IPS DF 4.7 (cell line): Measurements from ENCODE around the gene TAS2R8.
"Not testable (repeated sequence)": the region's sequence is repeated elsewhere in the genome, so short reads cannot be mapped to it uniquely, and the experiment has no call there.

Source experiments
- DNase-seq: peaks from one replicate; pipeline ENCODE4 v3.0.0-alpha.2; 2013; ENCODE audit warnings: low spot score; ENCODE audit errors: extremely low read depth

TAS2R8 gene, protein sequence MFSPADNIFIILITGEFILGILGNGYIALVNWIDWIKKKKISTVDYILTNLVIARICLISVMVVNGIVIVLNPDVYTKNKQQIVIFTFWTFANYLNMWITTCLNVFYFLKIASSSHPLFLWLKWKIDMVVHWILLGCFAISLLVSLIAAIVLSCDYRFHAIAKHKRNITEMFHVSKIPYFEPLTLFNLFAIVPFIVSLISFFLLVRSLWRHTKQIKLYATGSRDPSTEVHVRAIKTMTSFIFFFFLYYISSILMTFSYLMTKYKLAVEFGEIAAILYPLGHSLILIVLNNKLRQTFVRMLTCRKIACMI

DNA sequence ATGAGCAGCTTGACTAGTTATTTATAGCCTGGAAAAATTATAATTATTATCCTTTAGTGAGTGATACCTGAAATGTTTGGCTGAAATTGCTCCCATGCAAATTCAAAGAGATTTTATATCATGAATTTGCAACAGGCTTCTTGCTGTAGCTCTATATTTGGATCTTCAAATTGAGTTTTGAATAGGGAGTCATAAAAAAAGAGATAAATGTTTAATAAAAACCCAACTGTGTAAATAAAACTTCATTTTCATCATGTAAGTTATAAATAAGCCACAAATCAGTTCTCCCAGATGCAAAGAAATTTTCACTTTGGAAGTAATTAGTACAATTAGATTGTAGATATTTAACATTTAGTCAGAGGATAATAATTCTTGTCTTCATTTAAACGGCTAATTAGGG lies at the start of gene TAS2R8:
TSS of gene TAS2R8 (minus strand) at position 101 of the 400 bp plus-strand sequence. CDS start 306 bp downstream, outside the sequence.
- no peak for DNase-seq

DNA sequence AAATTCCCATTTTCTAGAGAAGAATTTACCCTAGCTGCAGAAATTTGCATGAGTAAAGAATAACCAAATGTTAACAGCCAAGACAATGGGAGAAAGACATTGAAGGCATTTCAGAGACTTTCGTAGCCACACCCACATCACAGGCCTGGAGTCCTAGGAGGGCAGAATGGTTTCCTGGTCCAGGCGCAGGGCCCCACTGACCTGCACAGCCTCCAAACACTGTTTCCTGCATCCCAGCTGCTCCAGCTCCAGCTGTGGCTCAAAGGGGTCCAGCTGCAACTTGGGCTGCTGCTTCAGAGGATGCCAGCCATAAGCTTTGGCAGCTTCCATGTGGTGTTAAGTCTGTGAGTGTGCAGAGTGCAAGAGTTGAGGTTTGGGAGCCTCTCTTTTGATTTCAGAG lies 48.7 kb upstream of the TAS2R8 start:
- no peak for DNase-seq

DNA sequence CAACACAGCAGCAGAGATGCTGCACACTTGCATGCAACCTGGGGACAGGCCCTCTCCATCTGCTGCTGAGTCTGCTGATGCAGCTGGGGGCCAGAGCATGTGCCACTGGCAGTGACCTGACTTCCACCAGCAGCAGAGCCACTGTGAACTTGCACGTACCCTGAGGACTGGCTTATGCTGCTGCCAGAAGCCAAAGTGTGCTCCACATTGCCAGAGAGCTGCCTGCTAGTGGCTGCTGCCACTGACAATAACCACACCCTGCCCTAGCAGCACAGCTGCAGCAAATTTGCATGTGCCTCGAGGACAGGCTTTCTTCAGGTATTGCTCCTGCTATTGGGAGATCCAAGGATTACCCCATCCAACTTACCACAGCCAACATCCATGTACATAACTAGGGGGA lies 46.7 kb upstream of the TAS2R8 start:
- DNase-seq = no peak

DNA sequence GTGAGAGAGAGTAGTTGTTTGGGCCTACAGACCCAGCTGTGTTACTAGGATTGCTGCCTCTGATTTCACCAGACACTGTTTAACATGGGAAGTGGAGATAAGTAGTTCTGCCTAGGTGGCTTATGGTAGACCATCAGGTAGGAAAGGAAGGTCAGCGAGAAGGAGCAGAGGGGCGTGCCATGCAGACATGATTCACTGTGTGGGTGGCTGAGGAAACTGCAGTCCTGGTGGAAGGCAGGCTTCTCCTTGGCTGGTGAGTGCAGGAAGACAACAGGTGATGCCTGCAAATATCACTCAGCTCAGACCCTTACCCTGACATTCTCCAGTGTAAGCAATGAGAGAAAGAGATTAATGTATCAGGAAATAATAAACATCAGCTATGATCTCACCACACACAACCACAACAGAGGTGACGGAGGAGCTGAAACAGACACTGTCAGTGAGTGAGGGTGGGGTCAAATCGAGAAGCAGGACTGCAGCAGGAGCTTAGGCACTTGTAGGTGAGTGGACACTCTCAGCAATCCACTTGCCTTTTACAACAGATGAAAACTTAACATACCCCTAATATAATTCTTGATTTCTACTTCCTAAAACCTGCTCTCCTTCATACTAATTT lies 44.3 kb upstream of the TAS2R8 start:
- no peak for DNase-seq

DNA sequence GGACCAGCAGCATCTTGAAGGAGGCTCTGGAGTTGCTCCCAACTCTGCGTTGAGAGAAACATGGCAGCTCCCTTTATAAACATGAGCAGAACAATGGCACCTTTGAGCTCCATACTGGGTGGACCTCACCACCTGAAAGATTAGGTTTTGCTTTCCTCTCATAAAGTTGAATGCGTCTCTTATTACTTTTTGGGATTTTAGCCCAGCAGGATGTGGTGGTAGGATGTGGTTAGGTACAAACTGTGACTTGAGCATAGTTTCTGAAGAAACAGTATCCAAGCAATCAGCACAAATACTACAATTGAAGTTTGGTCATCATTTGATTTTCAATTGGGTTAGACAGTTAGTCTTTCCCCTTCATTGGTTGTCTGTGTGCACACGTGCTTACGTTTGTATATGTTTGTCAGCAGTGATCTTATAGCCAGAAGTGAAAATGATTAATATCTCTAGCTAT lies 42.4 kb upstream of the TAS2R8 start, which contains the start of gene PRR4:
TSS of gene PRR4 (minus strand) at position 51 of the 454 bp plus-strand sequence. CDS start at position 13, 38 bp downstream.
- DNase-seq = no peak

DNA sequence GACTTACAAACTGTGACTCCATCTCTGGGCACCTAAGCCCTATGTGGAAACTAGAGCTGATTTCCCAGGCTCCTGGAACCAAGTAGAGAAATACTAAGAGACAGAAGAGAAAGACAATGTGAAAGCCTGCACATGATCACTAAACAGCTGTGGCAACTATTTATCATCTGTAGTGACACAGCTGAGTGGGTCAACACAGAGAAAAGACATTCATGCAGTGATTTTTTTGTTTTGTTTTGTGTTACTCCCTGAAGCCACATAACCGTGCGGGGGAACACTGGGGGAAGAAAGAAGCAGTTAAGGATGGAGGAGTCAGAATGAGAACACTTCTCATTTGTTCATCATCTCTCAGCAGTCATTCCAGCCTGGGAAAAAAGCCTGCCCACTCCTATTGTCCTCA lies 40.7 kb upstream of the TAS2R8 start:
- no peak for DNase-seq

DNA sequence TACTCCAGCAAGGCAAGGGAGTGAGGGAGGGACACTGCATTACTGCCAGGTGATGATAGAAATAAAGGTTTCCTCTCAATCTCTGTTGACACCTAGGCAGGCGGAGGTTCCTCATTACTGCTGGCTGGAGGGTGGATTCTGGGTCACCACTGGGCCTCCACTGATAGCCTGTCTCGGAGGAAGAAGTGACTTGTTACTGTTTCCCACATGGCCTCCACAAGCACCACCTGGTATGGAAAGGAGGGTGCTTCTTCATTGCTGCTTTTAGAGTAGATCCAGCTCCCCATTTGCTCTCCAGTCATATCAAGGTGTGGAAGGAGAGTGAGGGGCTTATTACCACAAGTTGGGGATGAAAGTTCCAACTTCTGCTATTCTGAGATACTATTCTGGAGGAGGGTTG lies 35.8 kb upstream of the TAS2R8 start:
- no peak for DNase-seq

DNA sequence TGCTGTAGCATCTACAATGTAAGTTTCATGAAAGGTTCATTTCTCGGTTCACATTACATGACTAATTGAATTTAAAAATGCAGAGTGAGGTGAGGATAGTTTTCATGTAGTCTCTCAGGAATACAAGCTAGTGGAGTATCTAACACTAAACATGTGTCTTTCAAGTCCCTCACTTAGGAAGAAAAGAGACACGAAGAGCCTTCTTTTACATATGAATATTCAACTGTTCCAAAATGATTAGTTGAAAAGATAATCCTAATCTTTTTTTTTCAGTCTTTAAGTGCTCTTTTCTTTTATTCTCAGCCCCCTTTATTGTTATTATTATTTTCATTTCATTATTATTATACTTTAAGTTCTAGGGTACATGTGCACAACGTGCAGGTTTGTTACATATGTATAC lies 31.4 kb upstream of the TAS2R8 start:
- DNase-seq = no peak

DNA sequence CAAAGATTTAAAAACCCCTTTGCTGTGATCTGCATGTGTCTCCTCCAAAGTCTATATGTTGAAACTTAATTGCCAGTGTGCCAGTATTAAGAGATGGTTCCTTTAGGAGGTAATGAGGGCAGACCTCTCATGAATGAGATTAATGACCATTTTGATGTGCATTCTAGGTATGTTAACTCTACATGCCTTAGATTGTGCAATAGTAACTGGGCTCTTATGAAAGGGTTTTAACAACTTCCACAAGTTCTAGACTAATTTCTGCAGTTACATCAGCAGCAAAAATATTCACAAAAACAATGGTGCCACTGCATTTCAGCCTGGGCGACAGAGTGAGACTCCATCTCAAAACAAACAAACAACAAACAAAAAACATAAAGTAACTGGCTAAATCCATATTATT lies 22.9 kb upstream of the TAS2R8 start:
- no peak for DNase-seq

DNA sequence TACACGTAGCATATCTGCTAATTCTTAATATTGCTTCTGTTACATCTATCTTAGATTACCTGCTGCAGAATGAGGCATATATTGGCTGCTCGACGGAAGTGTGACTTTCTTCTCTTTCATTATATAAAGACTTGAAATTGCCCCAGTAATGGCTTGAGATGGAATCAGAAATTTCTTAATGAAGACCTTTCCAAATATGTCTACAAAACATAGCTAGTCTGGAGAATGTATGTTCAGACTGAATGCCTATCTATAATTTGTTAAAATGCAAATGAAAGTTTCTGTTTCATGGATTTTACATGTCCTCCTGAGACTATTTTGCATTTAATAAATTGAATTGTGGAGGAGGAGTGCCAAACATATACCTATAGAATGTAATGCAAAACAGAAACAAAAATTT lies 19.2 kb upstream of the TAS2R8 start, which contains the start of gene TAS2R10:
TSS of gene TAS2R10 (minus strand) at position 101 of the 400 bp plus-strand sequence. CDS start at position 12, 89 bp downstream.
- no peak for DNase-seq

DNA sequence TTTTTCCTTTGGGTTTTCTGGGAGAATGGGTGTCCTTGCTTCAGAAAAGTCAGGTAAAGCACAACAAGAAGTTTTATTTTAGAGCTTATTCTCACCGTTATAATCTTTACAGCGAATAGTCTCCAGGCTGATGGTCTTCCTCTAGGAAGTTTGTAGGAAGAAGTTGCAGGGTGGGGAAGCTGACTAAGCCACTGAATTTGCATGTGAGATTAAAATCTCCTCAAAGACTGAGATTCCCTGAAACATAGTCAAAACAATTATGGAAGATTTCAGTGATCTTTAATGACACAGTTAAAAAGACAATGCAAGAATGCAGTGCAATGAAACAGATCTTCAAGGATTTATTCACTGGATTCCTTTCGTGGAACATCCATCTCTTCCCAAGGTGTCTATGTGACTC lies 17.9 kb upstream of the TAS2R8 start:
- no peak for DNase-seq

DNA sequence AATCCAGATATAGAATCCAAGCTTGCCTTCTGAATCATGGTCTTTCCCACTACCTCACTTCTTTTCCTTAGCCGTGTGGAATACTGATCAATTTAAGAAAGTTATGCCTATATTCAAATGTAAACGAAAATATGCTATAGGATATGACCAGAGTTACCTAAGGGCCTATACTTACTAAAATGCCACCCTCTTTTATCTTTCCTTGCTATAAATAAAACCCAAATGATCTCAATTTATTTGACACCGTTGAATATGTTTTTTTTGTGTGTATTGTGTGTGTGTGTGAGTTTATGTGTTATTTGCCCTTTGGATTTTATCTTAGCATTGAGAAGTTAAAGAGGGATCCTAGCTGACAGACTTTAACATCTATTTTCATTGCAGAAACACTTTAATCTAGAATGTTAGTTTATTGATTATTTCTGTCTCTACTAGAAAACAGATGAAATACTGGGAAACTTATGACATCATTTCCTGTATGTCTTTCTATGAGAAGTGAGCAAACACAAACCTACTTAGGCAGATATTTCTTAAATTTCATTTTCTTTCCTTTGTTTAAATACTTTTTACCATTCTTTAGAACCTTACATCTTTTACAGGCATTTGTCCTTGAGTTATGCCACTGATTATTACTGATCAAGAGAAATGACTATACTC lies 4.9 kb upstream of the TAS2R8 start:
- DNase-seq = no peak

DNA sequence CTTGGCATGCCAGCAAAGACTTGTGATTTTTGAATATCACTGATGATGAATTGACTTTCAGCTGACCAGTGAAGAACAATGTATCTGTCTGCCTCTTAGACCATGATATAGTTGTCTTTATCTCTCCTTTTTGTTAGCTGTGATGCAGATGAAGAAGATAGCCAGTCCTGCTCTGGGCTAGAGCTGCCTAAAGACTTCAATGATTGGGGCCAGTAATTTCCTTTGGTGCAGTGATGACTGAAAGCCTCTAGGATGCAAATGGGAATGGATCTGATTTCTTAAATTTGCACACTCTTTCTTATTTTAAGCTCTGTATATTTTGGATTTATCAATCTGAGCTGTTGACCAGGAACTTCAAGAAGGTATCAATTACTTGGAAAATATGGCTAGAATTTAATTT lies 3.0 kb upstream of the TAS2R8 start, which contains the start of gene TAS2R9:
TSS of gene TAS2R9 (minus strand) at position 101 of the 400 bp plus-strand sequence. CDS start at position 8, 93 bp downstream.
- DNase-seq = no peak

DNA sequence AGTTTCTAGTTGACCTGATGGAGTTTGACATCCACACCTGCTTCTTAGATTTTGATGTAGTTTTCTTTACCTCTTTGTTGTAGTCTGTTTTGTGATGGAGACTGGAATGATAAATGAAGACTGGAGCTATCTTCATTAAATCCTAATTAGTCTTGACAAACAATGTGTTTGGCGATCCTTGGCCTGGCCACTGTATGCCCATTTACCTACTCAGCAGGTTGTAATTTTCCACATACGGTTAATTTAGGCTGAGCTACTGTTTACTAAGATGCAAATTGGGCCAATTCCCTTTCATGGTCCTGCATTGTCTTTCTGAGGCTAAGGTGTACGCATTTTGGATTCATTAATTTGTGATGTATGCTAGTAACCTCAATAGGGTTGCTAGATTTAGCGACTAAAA lies 4.5 kb downstream of the TAS2R8 start, which contains the start of gene TAS2R7:
TSS of gene TAS2R7 (minus strand) at position 41 of the 400 bp plus-strand sequence. CDS start 57 bp downstream, outside the sequence.
- DNase-seq = no peak

DNA sequence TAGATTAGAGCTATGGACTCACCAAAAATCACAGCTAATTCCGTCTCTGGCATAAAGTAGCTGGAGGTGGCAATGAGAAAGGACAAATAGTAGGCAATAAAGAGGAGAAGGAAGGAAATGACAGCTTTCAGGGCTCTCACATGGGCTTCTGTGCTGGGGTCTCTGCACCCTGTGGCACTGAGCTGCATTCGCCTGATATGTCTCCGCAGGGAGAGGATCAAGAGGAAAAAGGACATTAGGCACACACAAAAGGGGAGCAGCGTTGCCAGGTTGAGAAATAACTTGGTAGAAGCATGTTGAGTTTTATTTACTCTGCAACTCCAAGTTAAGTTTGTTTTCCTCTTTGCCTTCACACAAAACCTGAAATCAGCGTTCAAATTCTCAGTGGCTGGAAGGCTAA lies 5.3 kb downstream of the TAS2R8 start:
- no peak for DNase-seq

DNA sequence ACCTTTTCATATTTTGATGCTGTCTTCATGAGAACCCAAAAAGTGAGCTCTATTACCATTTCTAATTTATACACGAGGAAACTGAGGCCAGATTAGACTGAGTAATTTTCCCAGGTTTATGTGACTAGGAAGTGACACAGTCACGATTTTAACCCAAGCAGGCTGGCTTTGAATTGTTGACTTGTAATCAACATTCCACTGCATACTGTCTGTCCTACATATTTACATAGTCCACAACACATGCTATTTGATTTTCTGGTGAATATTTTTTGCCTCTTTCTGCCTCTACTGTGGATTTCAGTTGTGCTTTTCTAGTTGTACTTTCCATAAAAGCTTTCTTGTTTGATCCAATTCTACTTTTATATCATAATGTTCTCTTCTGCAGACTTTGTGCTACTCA lies 12.9 kb downstream of the TAS2R8 start:
- no peak for DNase-seq

DNA sequence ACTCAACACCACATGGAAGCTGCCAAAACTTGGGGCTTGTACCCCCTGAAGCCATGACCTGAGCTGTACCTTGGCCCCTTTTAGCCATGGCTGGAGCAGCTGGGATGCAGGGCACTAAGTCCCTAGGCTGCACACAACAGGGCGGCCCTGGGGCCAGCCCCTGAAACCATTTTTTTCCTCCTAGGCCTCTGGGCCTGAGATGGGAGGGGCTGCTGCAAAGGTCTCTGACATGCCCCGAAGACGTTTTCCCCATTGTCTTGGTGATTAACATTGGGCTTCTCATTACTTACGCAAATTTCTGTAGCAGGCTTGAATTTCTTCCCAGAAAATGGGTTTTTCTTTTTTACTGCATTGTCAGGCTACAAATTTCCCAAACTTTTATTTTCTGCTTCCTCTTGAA lies 15.3 kb downstream of the TAS2R8 start:
- not testable (repeated sequence) for DNase-seq

DNA sequence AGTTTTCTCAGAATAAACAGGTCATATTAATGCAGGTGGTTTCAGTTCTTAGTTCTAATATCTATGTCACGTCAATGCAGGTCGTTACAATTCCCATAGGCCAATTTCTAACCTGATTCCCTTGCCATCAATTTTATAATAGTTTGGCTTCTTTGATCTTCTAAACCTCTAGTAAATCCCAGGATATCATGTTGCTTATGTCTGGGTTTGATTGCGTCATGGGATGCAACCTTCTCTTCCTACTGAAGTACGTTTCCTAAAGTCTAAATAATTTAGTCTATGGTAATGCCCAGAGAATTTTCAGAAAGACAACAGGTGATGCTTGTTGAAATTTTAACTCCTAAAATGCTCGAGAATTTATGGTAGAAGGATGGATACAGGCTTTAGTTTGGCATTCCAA lies 23.8 kb downstream of the TAS2R8 start:
- DNase-seq = no peak

DNA sequence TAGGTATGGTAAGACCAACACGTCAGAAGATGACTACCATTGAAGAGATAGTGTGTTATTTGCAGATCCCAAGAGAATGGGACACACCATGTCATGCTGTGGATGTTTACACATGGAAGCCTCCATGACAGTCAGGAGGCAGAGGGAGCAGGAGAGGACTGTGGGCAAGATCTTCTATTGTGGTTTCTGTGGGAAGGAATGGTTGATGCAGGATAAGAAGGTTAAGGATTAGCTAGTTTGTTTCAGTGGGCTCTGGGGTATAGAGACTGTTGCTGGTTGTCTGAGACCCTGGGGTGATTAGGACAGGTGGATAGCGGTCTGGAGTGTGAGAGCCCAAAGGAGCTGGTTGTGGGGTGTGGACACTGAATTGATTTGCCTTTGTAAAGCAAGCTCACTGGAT lies 28.0 kb downstream of the TAS2R8 start:
- DNase-seq = no peak

DNA sequence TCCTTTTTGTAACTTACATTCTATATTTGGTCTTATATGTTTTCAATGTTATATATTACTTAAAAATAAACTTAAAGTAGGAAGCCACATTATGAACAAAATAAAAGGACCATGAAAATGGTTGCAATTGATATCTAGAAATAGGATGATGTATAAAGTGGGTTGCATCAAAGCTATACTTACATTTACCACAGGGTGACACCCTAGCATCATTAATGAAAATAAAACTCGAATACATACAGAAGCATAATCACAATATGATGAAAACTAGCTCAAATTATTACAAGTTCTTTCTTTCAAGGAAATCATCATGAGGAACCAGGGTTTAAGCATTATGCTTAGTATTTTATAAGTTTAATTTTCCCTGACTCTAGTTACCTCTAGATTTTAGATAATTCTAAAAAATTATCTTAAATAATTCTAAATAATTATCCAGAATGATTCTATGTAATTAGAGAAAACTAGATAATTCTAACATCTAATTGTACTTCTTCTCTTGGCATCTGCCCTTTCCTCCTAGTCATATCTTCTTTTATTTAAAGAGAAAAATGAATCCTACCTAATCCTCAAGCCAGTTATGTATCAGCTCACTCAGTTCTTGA lies 35.9 kb downstream of the TAS2R8 start:
- no peak for DNase-seq

DNA sequence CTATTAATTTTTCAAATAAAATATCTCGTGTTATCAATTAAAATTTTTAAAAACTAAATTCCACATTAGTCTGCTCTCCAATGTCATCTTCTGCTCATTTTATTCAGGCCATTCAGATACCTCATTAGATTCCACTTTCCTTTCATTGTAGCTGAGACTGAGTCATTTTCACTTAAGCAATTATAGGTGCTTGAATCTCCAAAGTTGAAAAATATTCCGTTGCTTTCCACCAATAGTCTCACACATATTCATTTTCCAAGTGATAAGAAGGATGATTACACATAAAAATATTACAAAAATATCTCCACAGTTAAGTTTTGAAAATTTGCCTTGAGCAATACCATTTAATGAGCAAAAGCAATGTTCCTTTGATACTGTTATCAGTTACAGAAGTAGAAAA lies 47.4 kb downstream of the TAS2R8 start:
- no peak for DNase-seq

DNA sequence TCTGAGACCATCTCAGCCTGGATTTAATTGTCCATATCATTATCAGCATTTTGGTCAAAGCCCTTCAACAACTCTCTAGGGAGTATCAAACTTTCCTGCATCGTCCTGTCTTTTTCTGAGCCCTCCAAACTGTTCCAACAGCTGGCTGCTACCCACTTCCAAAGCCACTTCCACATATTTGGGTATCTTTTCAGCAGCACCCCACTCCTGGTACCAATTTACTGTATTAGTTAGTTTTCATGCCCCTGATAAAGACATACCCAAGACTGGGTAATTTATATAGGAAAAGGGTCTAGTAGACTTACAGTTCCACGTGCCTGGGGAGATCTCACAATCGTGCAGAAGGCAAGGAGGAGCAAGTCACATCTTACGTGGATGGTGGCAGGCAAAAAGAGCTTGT lies 50.9 kb downstream of the TAS2R8 start:
- no peak for DNase-seq
